Measurements from ENCODE around the gene SEC14L5.

DNA sequence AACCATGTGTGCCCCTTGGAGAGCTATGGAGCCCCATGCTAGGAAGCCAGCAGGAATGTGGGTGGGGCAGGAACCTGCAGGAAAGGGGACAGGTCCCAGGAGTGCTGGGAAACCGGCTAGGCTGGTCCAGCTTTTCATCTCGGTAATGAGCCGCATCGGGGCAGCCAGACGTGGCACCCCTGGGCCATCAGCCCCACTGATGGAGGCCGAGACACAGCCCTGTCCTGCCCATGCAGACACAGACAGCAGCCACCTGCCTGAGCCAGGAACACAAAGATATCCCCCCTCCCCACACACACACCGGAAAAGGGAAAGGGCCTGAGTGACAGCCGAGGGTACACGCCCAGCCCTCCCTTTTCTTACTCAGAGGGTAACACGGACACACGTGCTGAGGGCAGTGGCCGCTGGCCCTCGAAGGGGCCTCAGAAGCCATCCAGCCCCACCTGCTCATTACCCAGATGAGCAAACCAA is 39.3 kb upstream of the SEC14L5 start:
- no peak for TF ChIP-seq POLR2A (IDR thresholded peaks at IDR 0.05; ENCODE audit: low read depth)
- TF ChIP-seq, protein P1, sequence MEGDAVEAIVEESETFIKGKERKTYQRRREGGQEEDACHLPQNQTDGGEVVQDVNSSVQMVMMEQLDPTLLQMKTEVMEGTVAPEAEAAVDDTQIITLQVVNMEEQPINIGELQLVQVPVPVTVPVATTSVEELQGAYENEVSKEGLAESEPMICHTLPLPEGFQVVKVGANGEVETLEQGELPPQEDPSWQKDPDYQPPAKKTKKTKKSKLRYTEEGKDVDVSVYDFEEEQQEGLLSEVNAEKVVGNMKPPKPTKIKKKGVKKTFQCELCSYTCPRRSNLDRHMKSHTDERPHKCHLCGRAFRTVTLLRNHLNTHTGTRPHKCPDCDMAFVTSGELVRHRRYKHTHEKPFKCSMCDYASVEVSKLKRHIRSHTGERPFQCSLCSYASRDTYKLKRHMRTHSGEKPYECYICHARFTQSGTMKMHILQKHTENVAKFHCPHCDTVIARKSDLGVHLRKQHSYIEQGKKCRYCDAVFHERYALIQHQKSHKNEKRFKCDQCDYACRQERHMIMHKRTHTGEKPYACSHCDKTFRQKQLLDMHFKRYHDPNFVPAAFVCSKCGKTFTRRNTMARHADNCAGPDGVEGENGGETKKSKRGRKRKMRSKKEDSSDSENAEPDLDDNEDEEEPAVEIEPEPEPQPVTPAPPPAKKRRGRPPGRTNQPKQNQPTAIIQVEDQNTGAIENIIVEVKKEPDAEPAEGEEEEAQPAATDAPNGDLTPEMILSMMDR (IDR thresholded peaks at IDR 0.05), result no peak

Measured in esophagus muscularis mucosa (tissue), 3 donors.